Activated T-cell treated with anti-CD3 and anti-CD28 coated beads, Interleukin-2, amount 50 U/mL, for 72 hours (primary cell): ENCODE data around the gene CACNA1D. TPM values are rescaled to one million over a fixed set of nuclear protein-coding genes. Genes with fewer than 3 reads are reported as not detected.

Source experiments
- ATAC-seq, 2 donors: fragments of 150-1000 bp; cut with Tn5 transposase; replicated peaks in 1 of 2; 2 replicates each; pipeline ENCODE4 v1.10.0; 2021; ENCODE audit warnings: moderate library complexity in 2 of 2, mild to moderate bottlenecking in 1 of 2
- DNase-seq, 2 donors: peaks; one replicate each; pipeline ENCODE4 v3.0.0; 2021 to 2022; ENCODE audit warnings: mixed read lengths in 1 of 2
- H3K27ac Mint-ChIP-seq: one replicate; pipeline ENCODE4 v1.8.0; 2022; ENCODE audit warnings: mild to moderate bottlenecking, moderate library complexity, mixed read lengths
- H3K27me3 Mint-ChIP-seq: one replicate; pipeline ENCODE4 v1.8.0; 2022; ENCODE audit warnings: low read depth, mixed read lengths
- H3K36me3 Mint-ChIP-seq, 2 donors: one replicate each; pipeline ENCODE4 v1.8.0; 2022; ENCODE audit warnings: mixed read lengths in 2 of 2, mild to moderate bottlenecking in 1 of 2; ENCODE audit not compliant: insufficient read depth in 2 of 2
- H3K4me1 Mint-ChIP-seq: one replicate; pipeline ENCODE4 v1.8.0; 2022; ENCODE audit warnings: low read depth, mixed read lengths
- H3K4me3 Mint-ChIP-seq, 2 donors: one replicate each; pipeline ENCODE4 v1.8.0; 2022; ENCODE audit warnings: mild to moderate bottlenecking in 2 of 2, mixed read lengths in 2 of 2, moderate library complexity in 2 of 2
- H3K9me3 Mint-ChIP-seq, 2 donors: one replicate each; pipeline ENCODE4 v1.8.0; 2022; ENCODE audit warnings: mixed read lengths in 2 of 2
- total RNA-seq, 2 donors: library from RNA; stranded (reverse); gene quantifications; one replicate each; pipeline ENCODE4 v1.2.3, GENCODE V29; 2022

CACNA1D gene
- total RNA-seq, 2 donors from 2014 or later, result 0.82 to 1.9 TPM

DNA sequence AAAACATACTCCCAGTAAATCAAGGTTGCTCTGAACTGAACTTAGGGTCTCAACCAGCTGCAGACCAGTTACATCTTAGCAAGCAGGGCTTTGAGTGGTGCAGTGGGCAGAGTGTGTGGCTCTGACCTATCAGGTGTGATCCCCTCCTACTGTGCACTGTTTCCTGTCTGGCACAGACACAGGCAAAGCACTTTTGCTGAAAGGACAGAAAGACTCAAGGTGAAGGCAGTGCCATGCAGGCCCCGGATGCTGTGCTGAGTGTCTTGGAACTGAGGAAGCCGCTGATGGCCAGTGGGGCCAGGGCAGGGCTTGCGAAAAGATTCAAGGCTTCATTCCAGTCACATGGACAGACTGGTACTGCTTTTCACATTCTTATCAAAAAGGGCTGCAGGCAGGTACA lies 85.2 kb downstream of the CACNA1D start:
- Mint-ChIP-seq H3K4me1 (peaks cover 11% of the 10 kb centered on the region), H3K27ac (no peak overlapping the region), H3K36me3 (no peaks in the 10 kb centered on the region), H3K9me3 (no peaks in the 10 kb centered on the region), H3K27me3 (peaks cover 17% of the 10 kb centered on the region), H3K4me3 (no peak overlapping the region)
- ATAC-seq, result no peak
- no peak for DNase-seq

DNA sequence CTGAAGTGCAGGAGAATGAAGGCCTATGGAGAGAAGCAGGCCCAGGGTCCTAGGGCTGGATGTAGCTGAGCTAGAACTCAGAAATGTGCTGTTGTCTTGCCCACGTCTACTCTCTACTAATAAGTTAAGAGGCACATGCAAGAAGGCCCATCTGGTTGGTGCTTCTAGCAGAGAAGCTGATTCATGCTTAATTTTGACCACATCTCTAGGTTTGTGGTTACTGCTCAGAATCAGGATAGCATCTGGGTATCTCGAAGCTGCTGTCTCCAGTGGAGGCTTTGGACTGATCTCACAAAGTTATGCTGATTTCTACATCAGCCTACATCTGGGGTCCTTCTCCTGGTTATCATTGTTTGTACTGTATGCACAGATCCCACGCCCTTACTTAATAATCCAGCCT lies 87.3 kb downstream of the CACNA1D start:
- Mint-ChIP-seq H3K27ac (no peak overlapping the region), H3K9me3 (no peaks in the 10 kb centered on the region), H3K27me3 (peaks cover 7% of the 10 kb centered on the region), H3K4me3 (no peak overlapping the region), H3K36me3 (no peaks in the 10 kb centered on the region), H3K4me1 (peaks cover 11% of the 10 kb centered on the region)
- ATAC-seq (peak; percentile 93 to 96), DNase-seq (peak; percentile 8 to 9)

DNA sequence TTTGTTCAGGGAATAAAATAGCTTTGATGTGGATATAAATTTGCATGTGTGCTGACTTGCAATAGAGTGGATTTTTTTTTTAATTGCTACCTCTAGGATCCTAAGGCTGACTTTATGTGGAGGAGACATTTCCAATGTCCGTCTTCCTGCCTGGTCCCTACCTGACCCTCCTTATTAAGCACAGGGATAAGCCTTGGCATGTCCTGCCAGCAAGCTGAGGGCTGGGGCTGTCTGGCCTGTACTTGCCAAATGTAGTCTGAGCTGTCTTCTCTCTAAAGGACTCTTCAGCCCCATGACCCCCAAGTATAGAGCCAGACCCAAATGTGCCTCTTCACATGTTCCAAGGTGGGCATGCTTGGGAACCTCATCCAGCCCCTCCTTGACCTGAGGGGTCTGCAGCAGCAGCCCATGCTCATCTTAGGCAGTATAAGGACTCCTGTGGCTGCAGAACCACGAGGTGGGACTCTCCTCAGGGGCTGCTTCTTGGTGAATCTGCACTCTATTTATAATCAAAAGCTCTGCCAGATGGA lies 88.8 kb downstream of the CACNA1D start:
- no peaks in the 10 kb centered on the region for H3K36me3 Mint-ChIP-seq
- no peaks in the 10 kb centered on the region for H3K27me3 Mint-ChIP-seq
- peaks cover 11% of the 10 kb centered on the region for H3K4me1 Mint-ChIP-seq
- no peaks in the 10 kb centered on the region for H3K9me3 Mint-ChIP-seq
- DNase-seq (no peak), ATAC-seq (no peak)
- H3K4me3 Mint-ChIP-seq, result no peak overlapping the region
- no peak overlapping the region for H3K27ac Mint-ChIP-seq

DNA sequence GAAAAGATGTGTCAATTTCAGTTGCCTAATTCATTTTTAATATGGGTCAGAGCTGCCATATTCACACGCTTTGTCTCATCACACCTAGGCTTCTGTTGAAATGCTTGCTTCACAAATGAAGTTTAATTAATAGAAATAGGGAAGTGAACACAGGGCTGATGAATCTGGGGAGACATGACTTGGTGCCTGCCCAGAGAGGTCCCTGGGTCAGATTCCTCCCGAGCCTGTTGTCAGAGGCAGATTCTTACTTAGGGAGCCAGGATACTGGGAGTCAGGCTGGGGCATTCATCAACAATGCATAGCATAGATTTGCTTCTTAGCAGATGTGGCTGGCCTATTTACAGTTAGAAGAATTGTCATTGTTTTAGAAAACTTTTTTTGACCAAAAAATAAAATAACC lies 90.6 kb downstream of the CACNA1D start:
- DNase-seq, result no peak
- Mint-ChIP-seq H3K36me3 (no peaks in the 10 kb centered on the region), H3K4me3 (no peak overlapping the region), H3K9me3 (no peaks in the 10 kb centered on the region), H3K4me1 (peaks cover 11% of the 10 kb centered on the region), H3K27ac (no peak overlapping the region), H3K27me3 (no peaks in the 10 kb centered on the region)
- no peak for ATAC-seq

DNA sequence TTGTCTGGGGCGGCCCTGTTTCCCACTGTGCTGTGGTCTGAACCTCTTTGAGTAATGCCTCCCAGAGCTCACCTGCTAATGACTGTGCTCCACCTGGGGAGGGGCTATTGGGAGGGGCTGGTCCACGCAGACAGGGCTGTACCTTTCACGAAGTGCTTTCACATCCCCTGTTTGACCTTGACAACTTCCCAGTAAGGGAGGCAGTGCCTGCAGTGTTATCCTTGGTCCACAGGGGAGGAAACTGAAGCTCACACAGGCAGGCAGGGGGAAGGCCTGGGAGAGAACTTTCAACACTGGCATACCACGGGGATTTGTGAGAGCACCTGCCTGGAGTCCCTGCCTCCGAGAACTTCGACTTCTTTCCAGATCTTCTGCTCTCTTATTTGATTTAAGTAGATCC lies 91.2 kb downstream of the CACNA1D start:
- no peak for DNase-seq
- Mint-ChIP-seq H3K9me3 (no peaks in the 10 kb centered on the region), H3K27me3 (no peaks in the 10 kb centered on the region), H3K27ac (no peak overlapping the region), H3K4me1 (peaks cover 11% of the 10 kb centered on the region), H3K4me3 (no peak overlapping the region), H3K36me3 (no peaks in the 10 kb centered on the region)
- no peak for ATAC-seq

DNA sequence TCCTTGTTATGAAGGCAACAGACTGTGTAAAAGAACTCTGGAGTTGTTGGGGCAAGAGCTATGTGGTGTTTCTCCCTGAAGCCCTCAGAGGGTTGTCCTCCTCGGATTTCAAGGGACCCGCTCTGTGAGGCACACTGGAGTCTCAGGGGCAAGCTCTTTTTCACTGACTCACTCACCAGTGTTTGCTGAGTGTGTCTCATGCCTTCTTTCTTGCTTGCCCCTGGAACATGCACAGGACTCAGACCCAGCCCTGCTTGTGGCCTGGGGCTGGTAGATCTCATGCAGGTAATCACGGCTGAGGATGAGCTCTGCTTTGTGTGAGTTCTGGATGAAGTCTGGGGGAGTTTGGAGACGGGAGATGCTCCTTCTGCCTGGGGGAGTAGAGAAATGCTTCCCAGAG lies 93.7 kb downstream of the CACNA1D start:
- H3K4me3 Mint-ChIP-seq, result no peak overlapping the region
- no peaks in the 10 kb centered on the region for H3K27me3 Mint-ChIP-seq
- DNase-seq (no peak), ATAC-seq (no peak)
- H3K27ac Mint-ChIP-seq, result no peak overlapping the region
- no peaks in the 10 kb centered on the region for H3K9me3 Mint-ChIP-seq
- H3K4me1 Mint-ChIP-seq, result no peaks in the 10 kb centered on the region
- H3K36me3 Mint-ChIP-seq, result no peaks in the 10 kb centered on the region

DNA sequence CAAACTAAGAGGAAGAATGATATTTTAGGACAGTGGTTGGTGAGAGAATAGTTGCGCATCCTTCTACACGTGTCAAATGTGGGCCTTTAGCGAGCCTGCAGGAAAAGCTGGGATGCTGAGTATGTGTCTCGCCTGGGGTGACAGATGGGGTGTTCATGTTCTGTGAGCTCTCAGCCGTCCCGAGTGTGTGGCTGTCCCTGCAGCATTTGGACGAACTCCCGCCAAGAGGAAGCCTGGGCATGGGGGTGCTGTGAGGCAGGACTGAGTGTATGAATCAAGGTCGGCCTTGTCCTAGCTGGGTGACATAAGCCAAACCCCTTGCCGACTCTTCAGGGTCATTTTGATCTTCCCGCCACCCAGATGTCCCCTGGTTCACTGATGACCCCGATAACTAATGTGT lies 94.8 kb downstream of the CACNA1D start:
- Mint-ChIP-seq H3K4me1 (no peaks in the 10 kb centered on the region), H3K27me3 (no peaks in the 10 kb centered on the region)
- DNase-seq, result no peak

DNA sequence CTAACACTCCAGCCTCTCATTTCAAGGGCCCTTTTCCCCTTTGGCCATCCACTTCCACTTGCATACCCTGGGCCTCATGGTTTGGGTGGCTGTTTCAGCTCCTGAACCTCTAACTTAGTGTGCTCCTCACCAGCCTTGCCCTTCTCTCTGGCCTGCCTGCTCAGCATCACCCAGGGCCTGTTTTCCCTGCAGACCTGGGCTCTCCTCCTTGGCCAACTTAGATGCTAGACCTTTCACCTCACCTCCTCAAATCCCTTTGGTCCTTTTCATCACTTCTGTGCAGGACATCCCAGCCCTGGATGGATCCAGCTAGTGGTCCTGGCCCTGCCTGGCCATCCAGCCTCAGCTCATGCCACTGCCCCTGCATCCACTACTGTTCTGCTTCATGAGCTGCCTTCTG lies 95.4 kb downstream of the CACNA1D start:
- DNase-seq (no peak), ATAC-seq (no peak)
- H3K9me3 Mint-ChIP-seq, result no peaks in the 10 kb centered on the region
- no peaks in the 10 kb centered on the region for H3K36me3 Mint-ChIP-seq
- H3K27ac Mint-ChIP-seq, result no peak overlapping the region
- no peak overlapping the region for H3K4me3 Mint-ChIP-seq
- no peaks in the 10 kb centered on the region for H3K27me3 Mint-ChIP-seq
- H3K4me1 Mint-ChIP-seq, result no peaks in the 10 kb centered on the region

More for the DNA sequence above, 94.8 kb downstream of the CACNA1D start:
- no peaks in the 10 kb centered on the region for H3K9me3 Mint-ChIP-seq
- no peak overlapping the region for H3K4me3 Mint-ChIP-seq
- H3K36me3 Mint-ChIP-seq, result no peaks in the 10 kb centered on the region
- no peak for ATAC-seq
- H3K27ac Mint-ChIP-seq, result no peak overlapping the region

DNA sequence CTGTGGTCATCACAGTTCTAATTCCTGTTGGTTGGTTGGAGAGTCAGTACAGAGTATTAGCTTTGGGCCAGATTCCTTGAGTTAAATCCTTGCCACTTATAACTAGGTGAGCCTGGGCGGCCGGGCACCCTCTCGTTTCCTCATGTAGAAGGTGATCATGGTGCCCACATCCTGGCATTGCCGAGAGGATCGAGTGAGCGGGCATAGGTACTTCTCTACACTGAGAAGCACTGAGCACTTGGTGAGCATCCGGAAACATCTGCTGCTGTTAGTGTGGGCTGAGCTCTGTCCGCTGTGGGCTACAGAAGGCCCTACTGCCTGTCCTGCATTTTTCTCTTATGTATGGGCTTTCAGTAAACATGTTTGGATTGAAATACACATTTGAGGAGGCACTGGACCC lies 96.2 kb downstream of the CACNA1D start:
- ATAC-seq, result no peak

DNA sequence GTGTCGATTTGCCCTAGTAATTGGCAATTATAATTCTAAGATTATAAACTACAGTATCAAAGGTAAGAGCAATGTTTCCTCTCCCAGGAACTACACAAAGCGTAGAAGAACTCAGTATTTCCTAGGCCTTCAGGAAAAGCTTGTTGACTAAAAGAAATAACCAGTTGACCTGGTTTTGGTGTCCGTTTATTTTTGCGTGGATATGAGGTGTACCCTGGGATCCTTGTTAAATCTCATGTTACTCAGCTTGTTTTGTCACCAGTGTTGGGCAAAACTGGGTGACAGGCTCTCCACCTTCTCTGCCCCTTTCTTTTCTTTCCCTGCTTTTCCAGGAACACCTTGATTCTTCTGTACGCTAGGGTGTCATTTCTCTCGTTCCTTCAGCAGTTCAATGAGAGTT lies 97.2 kb downstream of the CACNA1D start:
- DNase-seq, result no peak
- Mint-ChIP-seq H3K36me3 (no peaks in the 10 kb centered on the region), H3K27ac (no peak overlapping the region), H3K4me1 (no peaks in the 10 kb centered on the region), H3K27me3 (no peaks in the 10 kb centered on the region), H3K4me3 (no peak overlapping the region), H3K9me3 (no peaks in the 10 kb centered on the region)
- ATAC-seq, result no peak

More for the DNA sequence above, 96.2 kb downstream of the CACNA1D start:
- H3K4me1 Mint-ChIP-seq, result no peaks in the 10 kb centered on the region
- no peak overlapping the region for H3K27ac Mint-ChIP-seq
- no peaks in the 10 kb centered on the region for H3K9me3 Mint-ChIP-seq
- no peak for DNase-seq
- no peaks in the 10 kb centered on the region for H3K27me3 Mint-ChIP-seq
- no peak overlapping the region for H3K4me3 Mint-ChIP-seq
- no peaks in the 10 kb centered on the region for H3K36me3 Mint-ChIP-seq

DNA sequence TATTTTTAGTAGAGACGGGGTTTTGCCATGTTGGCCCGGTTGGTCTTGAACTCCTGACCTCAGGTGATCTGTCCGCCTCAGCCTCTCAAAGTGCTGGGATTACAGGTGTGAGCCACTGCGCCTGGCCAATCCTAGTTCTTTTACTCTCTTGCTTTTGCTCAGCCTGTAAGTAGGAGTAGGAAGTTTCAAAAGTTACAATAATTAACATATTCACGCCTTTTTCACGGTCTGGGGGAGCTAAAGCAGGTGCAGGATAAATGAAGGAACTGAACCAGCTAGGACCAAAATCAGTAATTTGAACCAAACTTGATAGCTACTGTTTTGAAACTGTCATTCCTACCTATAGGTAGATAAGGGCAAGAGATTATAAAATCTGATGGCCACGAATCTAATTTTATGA lies 98.5 kb downstream of the CACNA1D start:
- no peak overlapping the region for H3K27ac Mint-ChIP-seq
- DNase-seq (no peak), ATAC-seq (no peak)
- H3K9me3 Mint-ChIP-seq, result no peaks in the 10 kb centered on the region
- H3K36me3 Mint-ChIP-seq, result no peaks in the 10 kb centered on the region
- H3K4me3 Mint-ChIP-seq, result no peak overlapping the region
- H3K4me1 Mint-ChIP-seq, result peaks cover 4% of the 10 kb centered on the region
- H3K27me3 Mint-ChIP-seq, result no peaks in the 10 kb centered on the region

DNA sequence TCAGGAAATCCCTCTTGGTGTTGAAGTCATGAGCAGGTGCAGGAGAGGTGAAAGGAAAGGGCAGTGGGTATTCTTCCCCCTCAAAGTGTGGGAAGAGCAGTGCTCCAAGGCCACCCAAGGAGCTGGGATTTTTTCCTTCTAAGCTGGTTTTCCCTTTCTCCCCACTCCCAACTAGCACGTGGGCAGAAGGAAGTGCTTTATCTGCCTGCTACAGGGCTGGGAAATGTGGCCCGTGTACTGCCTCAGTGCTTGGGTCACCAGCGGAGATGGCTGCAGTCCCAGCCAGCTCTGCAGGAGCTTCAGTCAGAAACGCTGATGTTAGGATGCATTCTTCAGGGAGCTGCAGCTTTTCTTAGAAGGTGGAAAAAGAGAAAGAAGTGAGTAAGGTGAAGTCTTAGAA lies 99.2 kb downstream of the CACNA1D start:
- H3K4me3 Mint-ChIP-seq, result no peak overlapping the region
- DNase-seq (no peak), ATAC-seq (no peak)
- no peaks in the 10 kb centered on the region for H3K36me3 Mint-ChIP-seq
- H3K27me3 Mint-ChIP-seq, result no peaks in the 10 kb centered on the region
- no peaks in the 10 kb centered on the region for H3K9me3 Mint-ChIP-seq
- H3K27ac Mint-ChIP-seq, result no peak overlapping the region
- H3K4me1 Mint-ChIP-seq, result peaks cover 5% of the 10 kb centered on the region

DNA sequence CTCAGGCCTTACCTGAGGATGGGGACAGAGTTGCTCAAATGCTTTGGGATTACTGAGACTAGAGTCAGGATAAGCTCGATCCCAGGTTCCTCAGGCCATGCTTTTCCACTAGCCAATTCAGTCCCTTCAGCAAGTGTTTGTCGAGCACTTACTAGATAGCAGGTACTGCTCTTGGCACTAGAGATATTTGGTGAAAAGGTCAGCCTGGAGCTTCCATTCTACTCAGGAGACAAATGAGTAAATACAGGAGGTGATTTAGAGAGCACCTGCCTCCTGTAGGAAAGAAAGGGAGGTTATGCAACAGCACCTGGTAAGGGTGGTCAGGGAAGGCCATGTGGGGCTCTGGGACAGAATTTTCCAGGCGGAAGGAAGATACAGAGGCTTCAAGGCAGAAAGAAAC lies 99.9 kb downstream of the CACNA1D start:
- Mint-ChIP-seq H3K27me3 (no peaks in the 10 kb centered on the region), H3K9me3 (no peaks in the 10 kb centered on the region), H3K4me3 (no peak overlapping the region), H3K27ac (no peak overlapping the region), H3K36me3 (no peaks in the 10 kb centered on the region), H3K4me1 (peaks cover 5% of the 10 kb centered on the region)
- DNase-seq, result no peak
- no peak for ATAC-seq

DNA sequence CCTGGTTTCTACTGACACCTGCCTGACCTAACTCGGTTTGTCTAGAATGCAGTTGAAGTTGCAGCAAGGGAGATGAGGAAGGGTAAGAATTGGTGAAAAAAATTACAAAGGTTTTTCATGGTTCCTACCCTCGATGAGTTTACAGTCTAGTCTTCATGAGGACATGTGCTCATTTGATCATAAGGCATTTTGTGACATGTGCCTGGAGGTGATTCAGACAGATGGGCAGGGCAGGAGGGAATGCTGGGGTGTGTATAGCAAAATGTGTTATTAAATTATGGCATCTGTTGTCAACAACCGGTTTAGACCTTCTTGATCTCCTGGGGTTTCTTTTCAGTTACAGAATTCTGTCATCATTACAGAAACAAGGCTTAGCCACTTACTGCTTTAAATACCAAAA lies 101.2 kb downstream of the CACNA1D start:
- Mint-ChIP-seq H3K9me3 (no peaks in the 10 kb centered on the region), H3K36me3 (no peaks in the 10 kb centered on the region), H3K27me3 (no peaks in the 10 kb centered on the region), H3K27ac (no peak overlapping the region), H3K4me1 (peaks cover 5% of the 10 kb centered on the region), H3K4me3 (no peak overlapping the region)
- ATAC-seq (no peak), DNase-seq (no peak)
